Activated CD4-positive, alpha-beta T cell treated with anti-CD3 and anti-CD28 coated beads for 48 hours (primary cell): ENCODE results near the gene KRT84.
"Not testable (repeated sequence)": the region's sequence is repeated elsewhere in the genome, so short reads cannot be mapped to it uniquely, and the experiment has no call there.

Experiments used
- DNase-seq: peaks from one replicate; pipeline ENCODE4 v3.0.0-alpha.2; 2020

KRT84 gene

DNA sequence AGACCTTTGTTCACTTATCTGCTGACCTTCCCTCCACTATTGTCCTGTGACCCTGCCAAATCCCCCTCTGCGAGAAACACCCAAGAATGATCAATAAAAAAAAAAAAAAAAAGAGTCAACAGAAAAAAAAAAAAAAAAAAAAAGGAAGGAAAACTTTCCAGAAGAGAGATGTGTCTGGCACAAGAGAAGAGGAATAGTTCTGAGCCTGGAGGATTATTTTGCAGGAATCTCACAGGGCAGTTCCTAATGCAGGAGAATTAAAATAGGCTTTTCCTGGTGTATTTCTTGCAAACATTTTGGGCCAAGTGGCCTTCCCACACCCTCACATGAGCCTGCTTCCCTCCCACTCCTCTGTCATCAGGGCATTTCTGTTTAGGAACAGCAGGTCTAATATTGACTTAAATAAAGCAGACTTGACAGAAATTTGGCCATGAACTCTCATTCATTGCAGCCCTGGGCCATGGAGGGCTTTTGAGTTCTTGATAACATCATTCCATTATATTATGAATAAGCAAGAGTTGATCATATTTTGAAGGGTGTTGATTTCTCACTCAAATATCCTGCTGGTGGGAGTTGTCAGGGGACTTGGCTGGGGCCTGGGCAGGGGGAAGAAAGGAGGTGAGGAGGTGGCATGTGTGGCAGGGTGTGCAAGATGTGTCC is 25.3 kb upstream of the KRT84 start:
- not testable (repeated sequence) for DNase-seq

DNA sequence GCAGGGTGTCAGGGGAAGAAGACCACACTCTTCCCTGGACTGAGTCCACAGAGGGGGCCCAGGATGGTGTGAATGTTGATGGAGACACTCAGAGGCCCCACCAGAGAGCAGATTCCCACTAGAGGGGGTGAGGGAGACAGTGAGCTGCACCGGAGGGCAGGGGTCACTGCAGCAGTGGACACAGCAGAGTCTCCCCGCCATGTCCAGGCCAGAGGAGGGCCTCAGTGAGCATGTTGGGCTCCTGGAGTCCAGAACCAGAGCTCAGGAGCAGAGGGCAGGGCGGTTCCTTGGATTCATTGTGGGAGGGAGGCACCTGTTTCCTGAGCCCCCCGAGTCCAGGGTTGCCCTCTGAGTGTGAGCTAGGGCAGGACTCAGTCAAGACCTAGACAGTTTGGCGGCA is 22.5 kb upstream of the KRT84 start:
- no peak for DNase-seq

DNA sequence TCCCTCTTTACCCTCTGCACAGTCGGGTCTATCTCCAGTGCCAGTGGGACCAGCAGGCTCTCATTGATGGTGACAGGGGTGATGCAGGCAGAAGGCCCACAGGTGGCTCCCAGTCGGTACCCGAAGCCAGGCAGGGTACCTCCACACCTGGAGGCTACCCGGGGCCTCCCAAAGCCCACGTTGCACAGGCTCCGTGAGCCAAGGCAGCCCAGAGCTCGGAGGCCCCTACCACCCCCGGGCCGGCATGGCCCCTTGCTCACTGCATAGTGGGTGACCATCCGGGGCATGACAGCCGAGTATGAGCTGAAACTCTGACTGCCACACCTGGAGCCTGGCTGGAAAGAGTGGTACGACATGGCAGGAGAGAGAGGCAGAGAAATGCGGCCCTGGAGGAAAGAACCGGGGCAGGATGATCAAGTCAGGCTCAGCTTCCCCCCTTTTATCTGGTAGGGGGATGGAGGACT is 20.5 kb upstream of the KRT84 start, which contains the start of gene KRT82:
TSS of gene KRT82 (minus strand) at position 414 of the 464 bp plus-strand sequence. CDS start at position 356, 58 bp downstream.
- no peak for DNase-seq

DNA sequence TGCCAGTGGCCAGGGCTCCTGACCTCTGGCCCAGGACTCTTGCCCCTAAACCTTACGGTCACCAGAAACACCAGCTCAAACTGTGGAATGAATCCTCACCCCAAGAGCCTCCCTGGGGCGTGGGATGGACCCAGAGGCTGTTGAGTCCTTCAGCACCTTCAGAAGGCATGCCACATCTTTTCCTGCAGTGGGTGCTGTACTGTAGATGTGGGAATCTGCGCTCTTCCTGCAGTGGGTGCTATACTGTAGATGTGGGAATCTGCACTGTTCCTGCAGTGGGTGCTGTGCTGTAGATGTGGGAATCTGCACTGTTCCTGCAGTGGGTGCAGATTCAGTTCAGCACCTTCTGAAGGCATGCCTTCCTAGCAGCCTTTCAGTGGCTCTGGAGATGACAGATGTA is 19.5 kb upstream of the KRT84 start:
- no peak for DNase-seq

DNA sequence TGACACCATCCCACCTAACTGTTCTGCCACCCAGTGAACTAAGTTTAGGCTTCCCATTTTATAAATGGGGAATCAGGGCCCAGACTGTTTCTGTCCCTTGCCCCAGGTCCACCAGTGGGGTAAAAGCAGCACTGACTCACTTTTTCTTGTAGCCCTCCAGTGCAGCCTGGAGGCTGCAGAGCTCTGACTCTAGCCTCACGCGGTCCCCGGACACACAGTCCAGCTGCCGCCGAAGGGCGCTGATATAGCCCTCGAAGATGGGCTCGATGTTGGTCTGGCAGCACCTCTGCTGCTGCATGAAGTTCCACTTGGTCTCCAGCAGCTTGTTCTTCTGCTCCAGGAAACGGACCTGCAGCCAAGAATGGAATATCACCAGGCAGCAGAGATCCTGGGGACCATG is 18.1 kb upstream of the KRT84 start:
- DNase-seq, result no peak

DNA sequence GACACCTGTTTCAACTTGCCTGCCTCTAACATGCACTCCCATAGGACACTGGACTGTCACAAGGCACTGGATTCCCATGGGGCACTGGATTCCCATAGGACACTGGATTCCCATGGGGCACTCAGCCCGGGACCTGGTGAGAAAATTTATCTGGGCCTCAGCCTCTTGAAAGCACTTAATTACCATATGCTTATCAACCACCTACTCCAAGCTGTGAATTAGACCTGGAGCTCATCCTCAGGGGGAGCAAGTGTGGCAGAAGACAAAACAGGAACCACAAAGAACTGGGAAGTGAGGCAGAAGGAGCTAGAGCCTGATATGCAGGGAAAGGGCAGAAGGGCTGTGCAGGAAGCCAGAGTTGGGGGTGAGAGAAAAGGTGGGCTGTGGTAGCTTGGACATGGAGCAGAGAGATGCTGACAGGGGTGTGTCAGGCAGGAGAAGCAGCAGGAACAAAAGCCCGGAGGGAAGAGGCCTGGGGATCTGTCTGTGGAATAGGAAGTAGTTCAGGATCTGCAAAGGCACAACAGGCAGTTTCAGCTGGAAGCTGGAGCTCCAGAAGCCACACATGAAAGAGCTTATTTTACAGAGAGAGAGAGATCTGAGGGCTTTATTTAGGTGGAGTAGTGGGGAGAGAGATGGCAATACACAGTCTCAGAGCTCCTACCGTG is 17.6 kb upstream of the KRT84 start:
- no peak for DNase-seq

DNA sequence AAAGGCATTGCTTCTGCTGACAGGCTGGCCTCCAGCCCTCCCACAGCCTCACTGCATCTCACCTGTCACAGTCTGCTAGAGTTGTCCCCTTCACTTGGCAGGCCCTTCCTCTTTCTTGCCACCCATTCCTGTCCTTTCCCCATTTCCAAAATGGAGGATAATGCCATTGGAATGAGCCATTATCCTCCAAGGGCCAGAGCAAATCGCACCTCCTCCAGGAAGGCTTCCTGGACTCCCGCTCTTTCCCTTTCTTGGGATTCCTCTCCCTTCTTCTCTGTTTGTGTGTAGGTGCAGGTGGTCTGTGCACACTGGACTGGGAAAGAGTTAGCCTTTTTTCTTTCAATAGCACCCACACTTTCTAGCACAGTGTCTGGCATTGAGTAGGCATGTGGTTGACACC is 16.9 kb upstream of the KRT84 start:
- no peak for DNase-seq

DNA sequence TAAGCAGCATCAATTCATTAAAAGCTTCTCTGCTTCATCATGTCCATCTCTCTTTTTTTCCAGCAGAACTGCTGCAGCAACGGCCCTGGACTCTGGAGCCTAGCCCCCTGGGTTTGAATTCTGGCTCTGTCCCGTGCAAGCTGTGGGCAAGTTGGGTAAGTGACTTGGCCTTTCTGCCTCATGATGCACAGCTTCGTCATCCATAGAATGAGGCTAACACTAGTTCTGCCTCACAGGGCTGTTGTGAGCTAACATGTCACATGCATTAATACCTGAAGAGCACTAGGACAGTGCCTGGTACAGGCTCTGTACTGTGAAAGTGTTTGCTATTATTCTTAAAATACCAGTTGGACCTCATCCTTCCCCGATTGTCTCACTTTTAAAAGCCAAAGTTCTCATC is 16.5 kb upstream of the KRT84 start:
- no peak for DNase-seq

DNA sequence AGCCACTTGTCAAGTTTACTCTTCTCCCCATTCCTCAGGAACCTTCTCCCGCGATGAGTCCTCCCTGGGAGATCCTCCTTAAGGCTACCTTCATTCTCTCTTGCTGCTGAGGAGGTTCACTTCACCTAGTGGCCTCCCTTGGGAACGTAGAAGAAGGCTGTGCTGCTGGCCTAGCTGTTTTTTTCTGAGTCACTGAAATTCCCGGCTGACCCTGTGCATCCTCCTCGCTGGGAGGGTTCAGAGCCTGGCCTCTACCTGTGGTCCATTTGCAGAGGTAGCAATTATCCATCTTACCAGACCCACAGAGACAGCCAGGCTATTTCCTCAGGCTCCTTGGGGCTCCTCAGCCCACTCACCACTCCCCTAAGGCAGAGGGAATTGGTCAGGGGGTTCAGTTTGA is 16.1 kb upstream of the KRT84 start:
- no peak for DNase-seq

DNA sequence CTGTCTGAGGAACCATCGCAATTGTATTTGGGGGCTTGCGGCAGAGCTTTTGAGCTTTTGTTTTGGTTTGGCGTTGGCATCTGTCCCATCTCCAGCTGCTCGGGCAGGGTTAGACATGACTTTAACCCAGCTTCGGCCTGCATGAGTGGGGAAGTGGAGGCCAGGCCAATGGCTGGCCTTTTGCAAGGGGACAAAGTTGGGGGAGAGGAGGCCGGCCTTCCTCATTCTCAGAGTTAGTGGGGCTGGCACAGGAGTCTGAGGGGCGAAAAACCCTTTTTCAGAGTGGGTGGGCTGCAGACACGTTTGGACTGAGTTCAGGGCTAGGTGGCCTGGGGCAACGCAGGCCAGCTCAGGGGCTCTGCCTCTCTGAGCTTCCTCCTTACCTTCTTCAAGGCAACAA is 15.5 kb upstream of the KRT84 start:
- no peak for DNase-seq

DNA sequence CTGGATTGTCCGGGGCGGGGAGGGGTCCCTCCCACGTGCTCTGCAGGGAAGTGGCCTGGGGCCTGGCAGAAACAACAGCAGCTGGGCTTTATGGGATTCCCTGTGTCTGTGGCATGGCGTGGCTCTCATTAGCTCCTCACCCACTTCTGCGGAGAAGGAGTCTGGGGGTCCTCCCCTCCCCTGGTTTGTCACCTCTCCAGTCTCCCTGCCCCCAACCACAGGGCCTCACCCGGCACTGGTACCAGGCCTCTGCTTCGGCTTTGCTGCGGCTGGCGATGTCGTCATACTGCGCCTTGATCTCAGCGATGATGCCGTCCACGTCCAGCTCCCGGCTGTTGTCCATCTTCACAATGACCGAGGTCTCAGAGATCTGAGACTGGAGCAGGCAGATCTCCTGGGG is 14.3 kb upstream of the KRT84 start:
- no peak for DNase-seq

DNA sequence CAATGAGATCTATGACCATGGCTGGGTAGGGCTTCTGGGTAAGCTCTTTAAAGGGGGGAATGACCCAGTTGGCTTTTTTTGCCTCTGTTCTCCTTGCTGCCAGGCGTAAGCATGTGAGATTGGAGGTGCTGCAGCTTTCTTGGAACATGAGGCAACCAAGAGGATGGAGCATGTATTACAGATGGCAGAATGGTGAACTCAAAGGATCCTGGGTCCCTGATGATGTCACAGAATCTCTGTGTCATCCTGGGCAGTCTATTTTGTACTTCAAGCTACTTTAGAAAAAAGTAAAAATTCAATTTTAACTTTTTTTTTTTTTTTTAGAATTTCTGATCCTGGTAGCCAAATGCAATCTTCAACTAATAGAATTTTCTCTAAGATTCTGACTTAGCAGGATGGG is 12.7 kb upstream of the KRT84 start:
- DNase-seq, result no peak

DNA sequence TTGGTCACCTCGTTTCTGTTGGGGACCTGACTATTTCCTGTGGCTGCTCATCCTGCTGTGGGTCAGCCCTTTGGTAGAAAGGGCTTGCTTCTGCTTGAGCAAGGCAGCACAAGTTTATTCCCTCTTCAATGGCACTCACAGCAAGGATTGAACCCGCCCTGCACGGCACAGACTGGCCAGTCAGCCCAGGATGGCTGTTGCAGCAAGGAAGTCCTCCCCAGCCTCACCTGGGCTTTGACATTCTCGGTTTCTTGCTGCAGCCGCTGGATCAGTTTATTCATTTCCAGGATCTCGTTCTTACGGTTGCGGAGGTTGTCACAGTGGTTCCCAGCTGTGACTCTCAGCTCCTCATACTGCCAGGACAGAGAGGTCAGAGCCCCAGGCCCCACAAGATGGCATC is 11.2 kb upstream of the KRT84 start:
- no peak for DNase-seq

DNA sequence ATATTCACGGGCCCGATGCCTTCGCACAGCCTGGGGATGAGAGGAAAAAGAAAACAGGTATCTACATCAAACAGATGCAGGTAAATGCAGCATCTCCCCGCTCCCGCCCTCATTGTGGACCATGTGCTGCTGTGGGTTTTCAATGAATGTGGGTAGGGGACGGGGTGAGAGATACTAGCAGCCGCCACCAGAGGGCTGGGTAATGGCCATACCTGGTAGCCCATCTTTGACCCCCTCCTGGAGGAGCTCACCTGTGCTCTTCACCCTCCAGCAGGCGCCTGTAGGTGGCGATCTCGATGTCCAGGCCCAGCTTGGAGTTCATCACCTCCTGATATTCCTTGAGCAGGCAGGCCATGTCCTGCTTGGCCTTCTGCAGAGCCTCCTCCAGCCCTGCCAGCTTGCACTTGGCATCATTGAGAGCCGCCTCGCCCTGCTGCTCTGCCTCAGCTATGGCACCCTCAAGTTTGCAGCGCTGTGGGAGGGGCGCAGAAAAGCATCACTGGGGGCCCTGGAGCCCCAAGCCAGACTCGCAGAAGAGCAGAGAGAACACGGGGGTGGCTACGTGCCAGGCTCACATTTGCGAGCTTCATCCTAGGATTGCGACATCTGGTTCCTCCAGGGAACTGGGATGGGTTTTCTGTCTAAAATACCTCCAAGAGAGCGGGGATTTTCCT is 10.4 kb upstream of the KRT84 start:
- DNase-seq, result peak; percentile 41

DNA sequence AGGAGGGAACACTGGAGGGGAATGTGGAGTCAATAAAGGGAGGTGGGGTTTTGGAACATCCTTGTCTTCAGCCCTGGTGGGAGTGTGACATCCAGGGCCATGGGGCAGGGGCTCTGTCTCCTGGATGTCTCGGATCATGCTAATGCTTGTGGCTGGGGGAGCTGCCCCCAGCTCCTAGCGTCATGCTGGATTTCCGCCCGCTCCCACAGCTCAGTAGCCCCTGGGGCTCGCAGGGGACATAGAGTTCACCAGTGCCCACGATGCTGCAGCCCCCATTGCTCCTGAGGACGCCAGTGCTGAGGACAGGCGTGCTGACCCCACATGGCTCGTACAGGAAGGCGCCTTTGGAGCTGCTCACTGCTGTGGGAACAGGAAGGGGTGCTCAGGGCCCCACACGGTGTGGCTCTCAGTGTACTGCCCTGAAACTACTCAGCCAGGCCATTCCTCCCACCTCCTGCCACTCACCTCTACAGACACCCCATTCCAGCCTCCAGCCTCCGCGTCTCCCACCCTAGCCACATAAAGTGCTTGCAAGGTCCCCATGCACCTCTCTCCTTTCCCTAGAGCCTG is 9.5 kb upstream of the KRT84 start:
- DNase-seq, result no peak

DNA sequence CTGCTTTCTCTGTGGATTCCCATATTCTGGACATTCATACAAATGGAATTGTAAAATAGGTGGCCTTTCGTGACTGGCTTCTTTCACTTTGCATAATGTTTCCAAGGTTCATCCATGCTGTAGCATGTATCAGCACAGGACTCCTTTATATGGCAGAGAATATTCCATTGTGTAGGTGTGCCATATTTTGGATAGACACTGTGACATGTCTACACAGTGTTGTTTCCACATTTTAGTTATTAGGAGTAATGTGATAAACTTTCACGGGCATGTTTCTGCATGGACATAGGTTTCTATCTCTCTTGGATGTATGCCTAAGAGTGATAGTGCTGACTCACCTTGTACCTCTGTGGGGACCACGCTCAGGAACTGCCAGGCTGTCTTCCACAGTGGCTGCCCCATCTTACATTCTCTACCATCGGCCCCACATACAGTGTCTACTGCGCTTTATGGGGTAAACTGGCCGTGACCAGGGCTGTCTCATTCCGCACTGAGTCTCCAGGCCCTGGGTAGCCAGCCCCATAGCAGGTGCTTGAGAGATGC is 7.1 kb upstream of the KRT84 start:
- DNase-seq, result no peak

DNA sequence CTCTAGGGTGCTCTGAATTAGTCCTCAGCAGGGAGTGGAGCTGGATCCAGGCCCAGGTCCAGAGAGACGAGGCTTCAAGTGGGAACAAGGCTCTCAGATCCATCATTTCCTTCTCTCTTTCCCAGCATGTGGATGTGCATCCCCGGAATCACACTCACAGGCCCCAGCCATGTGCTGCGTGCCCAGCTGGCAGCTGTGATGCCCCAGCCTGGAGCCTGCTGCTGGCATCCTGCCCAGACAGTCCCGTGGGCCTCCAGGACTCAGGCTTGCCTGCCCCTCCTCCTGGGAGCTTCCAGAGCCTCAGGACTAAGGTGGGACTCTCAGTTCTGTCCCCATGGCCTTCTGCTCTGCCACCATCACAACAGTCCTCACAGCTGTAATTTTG is 6.2 kb upstream of the KRT84 start:
- no peak for DNase-seq

DNA sequence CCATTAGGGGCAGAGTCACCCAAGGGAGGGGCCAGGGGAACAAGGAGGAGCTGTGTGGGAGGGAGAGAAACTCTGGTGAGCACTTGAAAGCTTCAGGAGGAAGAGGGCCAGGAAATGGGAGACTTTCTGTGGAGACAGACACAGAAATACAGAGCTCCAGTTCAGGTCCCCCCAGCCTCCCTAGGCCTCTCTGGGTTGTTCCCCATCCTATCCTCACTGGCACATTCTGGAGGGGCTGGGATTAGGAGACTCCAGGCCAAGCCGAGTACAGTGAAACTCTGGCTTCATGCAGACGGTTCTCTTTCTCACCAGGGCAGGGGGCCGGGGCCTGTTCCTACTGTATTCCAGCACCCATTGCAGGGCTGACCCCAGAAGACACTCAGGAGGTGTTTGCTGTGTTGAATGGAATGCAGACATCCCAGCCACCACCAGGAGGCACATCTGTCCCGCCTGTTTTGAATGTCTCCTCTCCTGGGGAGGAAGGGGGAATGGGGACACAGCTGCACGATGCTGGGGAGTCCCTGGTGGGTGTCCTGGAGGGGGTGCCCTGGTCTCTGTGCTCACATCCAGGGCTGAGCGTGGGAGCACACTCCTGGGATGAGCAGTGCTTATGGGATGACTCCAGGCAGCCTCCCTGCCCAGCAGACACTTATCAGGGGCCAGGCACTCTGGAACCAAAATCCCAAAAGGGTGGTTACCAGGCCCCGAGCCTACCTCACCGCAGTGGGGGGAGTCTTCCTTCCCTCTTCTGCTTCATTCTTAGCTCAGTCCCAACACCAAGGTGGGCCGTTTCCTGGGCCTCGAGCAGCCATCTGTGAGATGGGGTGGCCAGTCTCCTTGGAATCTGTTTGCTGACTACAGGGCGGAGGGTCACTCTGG is 5.5 kb upstream of the KRT84 start:
- DNase-seq, result peak; percentile 18

DNA sequence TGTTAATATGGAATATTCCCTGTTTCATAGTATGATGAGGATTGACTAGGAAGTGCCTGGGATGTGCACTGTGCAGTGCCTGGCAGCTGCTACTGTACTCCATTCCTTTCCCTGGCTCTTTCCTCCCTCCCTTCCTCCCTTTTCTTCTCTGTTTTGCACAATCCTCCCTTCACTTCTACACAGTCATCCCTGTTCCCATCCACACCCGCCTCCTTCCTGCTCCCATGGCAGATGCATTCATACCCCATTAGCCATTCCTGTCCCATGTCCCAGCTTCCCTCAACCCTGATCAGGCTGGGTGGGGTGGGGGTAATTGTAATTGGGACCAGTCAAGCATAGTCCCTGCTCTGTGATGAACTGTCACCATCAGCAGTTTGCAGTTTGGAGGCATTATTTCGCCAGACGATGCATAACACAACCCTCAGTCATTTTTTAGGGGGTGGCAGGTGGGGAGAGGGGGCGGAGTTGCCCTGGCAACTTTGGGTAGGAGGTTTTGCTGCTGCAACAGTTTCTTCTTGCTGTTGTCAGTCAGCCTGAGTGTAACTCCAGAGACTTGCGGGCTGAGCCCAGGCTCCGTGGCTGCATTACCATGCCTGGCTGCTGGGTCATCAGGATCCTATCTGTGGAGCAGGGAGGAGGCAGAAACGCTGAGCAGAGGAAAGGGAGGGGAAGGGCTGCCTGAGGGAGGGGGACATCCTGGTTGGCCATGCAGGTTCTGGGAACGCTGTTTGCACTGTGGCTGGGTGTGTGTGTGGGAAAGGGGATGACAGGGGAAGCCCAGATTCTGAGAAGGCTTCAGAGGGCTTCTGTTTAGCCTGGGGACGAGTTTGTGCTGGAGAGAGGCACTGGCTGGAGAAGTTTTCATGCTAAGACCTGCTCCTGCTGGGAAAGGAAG is 4.1 kb upstream of the KRT84 start:
- no peak for DNase-seq

DNA sequence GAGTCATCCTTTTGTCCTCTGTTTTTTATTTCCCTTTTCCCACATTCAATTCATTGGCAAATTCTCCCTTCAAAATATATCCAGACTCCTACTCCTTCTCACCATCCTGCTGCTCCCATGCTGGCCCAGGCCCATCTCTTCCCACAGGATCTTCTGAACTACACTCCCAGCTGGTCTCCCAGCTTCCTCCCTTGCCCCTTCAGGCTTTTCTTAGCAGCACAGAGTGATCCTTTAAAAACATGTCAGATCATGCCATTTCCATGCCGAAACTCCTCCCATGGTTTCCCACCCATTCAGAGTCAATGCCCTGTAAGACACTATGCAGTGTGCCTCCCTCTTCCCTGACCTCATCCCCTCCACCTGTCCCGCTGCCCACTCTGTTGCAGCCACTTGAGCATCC is 2.4 kb upstream of the KRT84 start:
- no peak for DNase-seq

DNA sequence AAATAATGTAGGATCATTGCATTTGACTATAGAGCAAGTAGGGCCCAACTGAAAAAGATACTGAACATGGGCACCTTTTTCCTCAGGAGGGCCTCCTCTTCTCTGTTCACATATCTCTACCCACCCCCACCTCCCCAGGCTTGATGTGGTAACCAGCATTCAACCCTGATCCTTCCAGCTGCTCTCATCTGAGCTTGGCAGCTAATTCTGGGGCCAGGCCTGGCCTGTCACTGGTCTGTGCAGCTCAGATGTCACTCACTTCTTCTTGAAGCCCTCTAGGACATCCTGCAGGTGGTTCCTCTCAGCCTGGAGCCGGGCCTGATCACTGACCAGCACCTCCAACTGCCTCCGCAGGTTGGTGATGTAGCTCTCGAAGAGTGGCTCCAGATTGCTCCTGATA is 2.1 kb downstream of the KRT84 start:
- DNase-seq, result no peak

DNA sequence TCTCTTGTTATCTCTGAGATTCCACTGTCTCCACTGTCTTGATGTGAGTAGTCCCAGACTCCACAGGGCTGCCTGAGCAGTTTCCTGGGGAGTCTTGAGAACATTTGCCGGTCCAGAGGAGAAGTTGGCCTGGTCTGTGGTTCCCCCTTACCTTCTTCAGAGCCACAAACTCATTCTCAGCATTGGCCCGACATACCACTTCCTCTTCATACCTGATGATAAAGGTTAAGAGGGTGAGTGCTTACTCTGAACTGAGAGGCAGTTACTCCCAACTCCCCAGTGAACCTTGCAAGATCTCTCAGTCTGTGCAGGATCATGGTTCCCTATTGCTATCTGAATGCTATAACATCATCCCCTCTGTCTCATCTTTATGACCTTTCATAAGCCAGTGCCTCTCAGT is 2.6 kb downstream of the KRT84 start:
- DNase-seq, result no peak
